K562 (cell line): Measurements from ENCODE around the gene KLHL35. TPM values are rescaled to one million over a fixed set of nuclear protein-coding genes. Genes with fewer than 3 reads are reported as not detected.

Source experiments
- CAMTA2 ChIP-seq: fragments of 250-450 bp; sonication (Bioruptor Pico); conservative IDR thresholded peaks from 2 replicates; pipeline ENCODE4 v1.5.1; 2022
- E2F8 ChIP-seq: fragments of 450-650 bp; IDR thresholded peaks from 2 replicates; pipeline ENCODE4 v1.7.1; 2018; ENCODE audit warnings: mild to moderate bottlenecking, low read depth; ENCODE audit not compliant: partially characterized antibody
- FOXM1 ChIP-seq, 2 experiments: fragments of 450-650 bp in 1 of 2; sonication (generic) in 1 of 2; formaldehyde crosslinking in 1 of 2; IDR thresholded peaks; 2 replicates each; pipeline versions ENCODE4 v1.6.1 to v1.9.0; 2017 to 2022; ENCODE audit warnings: low read depth in 2 of 2, mild to moderate bottlenecking in 2 of 2, missing genetic modification reagents in 1 of 2, moderate library complexity in 1 of 2
- GABPA ChIP-seq: fragments of 200-800 bp; sonication (Bioruptor generic); conservative IDR thresholded peaks from 2 replicates; pipeline ENCODE4 v1.6.1; 2016; ENCODE audit warnings: low read depth, missing genetic modification characterization, missing compliant biosample characterization
- KLF6 ChIP-seq: fragments of 250-450 bp; sonication (Bioruptor Pico); IDR thresholded peaks from 2 replicates; pipeline ENCODE4 v1.4.0; 2020; ENCODE audit warnings: mild to moderate bottlenecking, moderate library complexity, borderline replicate concordance
- MCM7 ChIP-seq, 2 experiments: fragments of 450-650 bp; IDR thresholded peaks; 2 replicates each; pipeline ENCODE4 v1.6.1; 2016 to 2018
- MXD1 ChIP-seq: fragments of 250-450 bp; sonication (Bioruptor Pico); IDR thresholded peaks from 2 replicates; pipeline ENCODE4 v1.8.0; 2021; ENCODE audit warnings: borderline replicate concordance, mild to moderate bottlenecking, moderate library complexity; ENCODE audit not compliant: poor library complexity, severe bottlenecking
- MYC ChIP-seq, 2 experiments: fragments of 250-450 bp in 1 of 2; sonication (Bioruptor Pico) in 1 of 2; IDR thresholded peaks; 2 replicates each; pipeline versions ENCODE4 v1.5.1 to v1.6.1; 2012 to 2021; ENCODE audit warnings: low read depth in 2 of 2, borderline replicate concordance in 1 of 2, improper control_type of control experiment in 1 of 2, low read length in 1 of 2, mild to moderate bottlenecking in 1 of 2, moderate library complexity in 1 of 2
- NKRF ChIP-seq: fragments of 450-650 bp; IDR thresholded peaks from 2 replicates; pipeline ENCODE4 v1.6.1; 2016; ENCODE audit warnings: borderline replicate concordance
- PHF21A ChIP-seq: fragments of 450-650 bp; IDR thresholded peaks from 2 replicates; pipeline ENCODE4 v1.6.1; 2017; ENCODE audit warnings: low read depth, borderline replicate concordance
- PML ChIP-seq: IDR thresholded peaks from 2 replicates; pipeline ENCODE4 v1.6.1; 2012; ENCODE audit warnings: low read length, inconsistent platforms
- RBM17 ChIP-seq: fragments of 200-400 bp; formaldehyde crosslinking; IDR thresholded peaks from 2 replicates; pipeline ENCODE4 v1.6.1; 2017; ENCODE audit warnings: low read depth, mild to moderate bottlenecking, low read length, borderline replicate concordance
- SIN3B ChIP-seq: fragments of 450-650 bp; IDR thresholded peaks from 2 replicates; pipeline ENCODE4 v1.6.1; 2017; ENCODE audit warnings: low read depth, mild to moderate bottlenecking, moderate library complexity
- SOX6 ChIP-seq: fragments of 450-650 bp; IDR thresholded peaks from 2 replicates; pipeline ENCODE4 v1.6.1; 2014; ENCODE audit warnings: mild to moderate bottlenecking
- SRSF1 ChIP-seq: fragments of 200-400 bp; formaldehyde crosslinking; IDR thresholded peaks from 2 replicates; pipeline ENCODE4 v1.6.1; 2017; ENCODE audit warnings: mild to moderate bottlenecking, low read depth, low read length, moderate library complexity
- TCF7 ChIP-seq: sonication (generic); IDR thresholded peaks from 2 replicates; pipeline ENCODE4 v1.6.1; 2016; ENCODE audit warnings: antibody characterized with exemption, borderline replicate concordance
- TEAD1 ChIP-seq, 2 experiments: fragments of 450-650 bp in 1 of 2; sonication (generic) in 1 of 2; formaldehyde crosslinking; IDR thresholded peaks; 2 replicates each; pipeline versions ENCODE4 v1.4.0 to v1.8.0; 2020 to 2022; ENCODE audit warnings: mild to moderate bottlenecking in 2 of 2, missing genetic modification reagents in 1 of 2
- TEAD2 ChIP-seq: fragments of 450-650 bp; IDR thresholded peaks from 2 replicates; pipeline ENCODE4 v1.6.1; 2016; ENCODE audit warnings: missing genetic modification characterization, control low read depth, missing compliant biosample characterization
- U2AF1 ChIP-seq: fragments of 200-400 bp; formaldehyde crosslinking; optimal IDR thresholded peaks from 2 replicates; pipeline ENCODE3; 2017; ENCODE audit warnings: mild to moderate bottlenecking, low read depth, low read length, moderate library complexity
- ZNF431 ChIP-seq: sonication (generic); formaldehyde crosslinking; IDR thresholded peaks from 2 replicates; pipeline ENCODE4 v1.8.0; 2022; ENCODE audit warnings: mild to moderate bottlenecking, missing genetic modification reagents
- ZNF583 ChIP-seq: fragments of 250-450 bp; sonication (Bioruptor Pico); IDR thresholded peaks from 2 replicates; pipeline ENCODE4 v1.4.0; 2020
- ZNF76 ChIP-seq: fragments of 250-450 bp; sonication (Bioruptor Pico); IDR thresholded peaks from 2 replicates; pipeline ENCODE4 v1.4.0; 2020; ENCODE audit warnings: mild to moderate bottlenecking, moderate library complexity, borderline replicate concordance
- polyA plus RNA-seq, 8 experiments: library from polyadenylated mRNA; depleted of rRNA in 4 of 8; stranded (reverse) in 5 of 8; unstranded in 3 of 8; fragments of >200 nt; fragmentation: Nextera tagmentation in 2 of 8; fragmentation: Illumina TruSeq in 1 of 8; extraction: Ambion mirVana in 2 of 8; extraction: Trizol in 1 of 8; gene quantifications; 2 replicates each; pipeline versions ENCODE4 v1.2.1 to v1.2.3, GENCODE V29; 2011 to 2014; ENCODE audit warnings: inconsistent platforms in 1 of 8, missing spikeins in 1 of 8
- total RNA-seq, 7 experiments: library from RNA; depleted of rRNA in 6 of 7; stranded (reverse); fragments of >200 nt in 6 of 7; fragmentation: Illumina TruSeq in 2 of 7; extraction: Trizol in 2 of 7; gene quantifications; 2 replicates each; pipeline versions ENCODE4 v1.2.1 to v1.2.3, GENCODE V29; 2011 to 2021; ENCODE audit warnings: low replicate concordance in 1 of 7

KLHL35 gene
- total and polyA plus RNA-seq, 9 of the 15 experiments (the other 6 are each of a cell fraction or from before 2014, with no cell fraction given): not detected

- peak; percentile 91; the same call in 1 of the 2 replicates for TF ChIP-seq SRSF1
- peak; percentile 75; the same call in 1 of the 2 replicates for TF ChIP-seq ZNF431 (CRISPR knock-in tag)
- TF ChIP-seq TEAD1 (CRISPR knock-in tag; IDR thresholded peaks at IDR 0.05): peak in 1 of 2 experiments; percentile 69; a peak in 1 of 4 replicates
- 0 out of 2 replicates have a peak, but pooled peaks have one; percentile 10 for TF ChIP-seq KLF6
- TF ChIP-seq ZNF76: peak; percentile 65; the same call in 1 of the 2 replicates
- peak; percentile 89 for TF ChIP-seq E2F8
- peak; percentile 99 for TF ChIP-seq MYC (IDR thresholded peaks at IDR 0.05; ENCODE audit: low read depth, low read length)
- TF ChIP-seq MYC (CRISPR knock-in tag; IDR thresholded peaks at IDR 0.05; ENCODE audit: borderline replicate concordance, low read depth): peak; percentile 97; the same call in 1 of the 2 replicates
- no peak for TF ChIP-seq FOXM1 (IDR thresholded peaks at IDR 0.05; ENCODE audit: low read depth)
- TF ChIP-seq FOXM1 (CRISPR knock-in tag; IDR thresholded peaks at IDR 0.05; ENCODE audit: low read depth): 0 out of 2 replicates have a peak, but pooled peaks have one; percentile 75
- 0 out of 2 replicates have a peak, but pooled peaks have one; percentile 46 for TF ChIP-seq ZNF583 (CRISPR knock-in tag)
- no peak for TF ChIP-seq RBM17
- peak; percentile 67; the same call in 1 of the 2 replicates for TF ChIP-seq CAMTA2 (CRISPR knock-in tag)
- peak; percentile 9 for TF ChIP-seq MXD1 (CRISPR knock-in tag)
- no peak for TF ChIP-seq PHF21A
- TF ChIP-seq U2AF1: peak; percentile 81
- TF ChIP-seq TEAD2 (tag): no peak
- 0 out of 2 replicates have a peak, but pooled peaks have one; percentile 15 for TF ChIP-seq TCF7
- peak; percentile 94 for TF ChIP-seq PML
- TF ChIP-seq SIN3B: peak; percentile 84; the same call in 1 of the 2 replicates
- TF ChIP-seq MCM7 (IDR thresholded peaks at IDR 0.05): no peak
- peak; percentile 97 for TF ChIP-seq GABPA (tag)
- TF ChIP-seq SOX6: 0 out of 2 replicates have a peak, but pooled peaks have one; percentile 17
- peak; percentile 92 for TF ChIP-seq NKRF
These were observed 33.5 kb downstream of the KLHL35 start, which contains the start of gene RPS3 (continued) for GRCh38 chr11:75399344-75400145.
